ENCODE data around the gene HCAR3.
"Not testable (repeated sequence)": the region's sequence is repeated elsewhere in the genome, so short reads cannot be mapped to it uniquely, and the experiment has no call there.

Gene HCAR3

GRCh38 chr12:122684297-122684813 is 32.3 kb downstream of the HCAR3 start:
- DNase-seq, result no peak
- in situ Hi-C loops (cut with MboI; ENCODE audit: low pct_unique_long_range_greater_than_20kb, low sequenced_read_pairs), result no loop called here

DNA sequence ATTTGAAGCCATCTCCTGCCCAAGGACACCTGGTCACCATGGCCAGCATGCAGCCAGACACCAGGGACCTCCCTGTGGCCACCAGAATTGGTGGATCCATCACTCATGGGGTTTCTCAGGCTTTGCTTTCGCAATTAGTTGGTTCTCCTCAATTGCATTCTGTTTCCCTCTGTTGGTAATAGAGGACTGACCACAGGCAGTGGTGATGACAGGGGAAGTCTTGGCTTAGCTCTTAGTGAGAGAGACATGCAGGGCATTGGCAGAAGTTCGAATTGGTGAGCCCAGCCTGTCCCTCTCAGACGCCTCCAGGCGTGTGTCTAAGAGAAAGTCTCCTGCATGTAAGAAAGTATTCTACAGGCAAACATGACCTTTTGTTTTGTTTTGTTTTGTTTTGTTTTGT is 34.8 kb downstream of the HCAR3 start:
- in situ Hi-C loops (cut with MboI; ENCODE audit: low pct_unique_long_range_greater_than_20kb, low sequenced_read_pairs), result no loop called here
- DNase-seq, result peak; percentile 28

DNA sequence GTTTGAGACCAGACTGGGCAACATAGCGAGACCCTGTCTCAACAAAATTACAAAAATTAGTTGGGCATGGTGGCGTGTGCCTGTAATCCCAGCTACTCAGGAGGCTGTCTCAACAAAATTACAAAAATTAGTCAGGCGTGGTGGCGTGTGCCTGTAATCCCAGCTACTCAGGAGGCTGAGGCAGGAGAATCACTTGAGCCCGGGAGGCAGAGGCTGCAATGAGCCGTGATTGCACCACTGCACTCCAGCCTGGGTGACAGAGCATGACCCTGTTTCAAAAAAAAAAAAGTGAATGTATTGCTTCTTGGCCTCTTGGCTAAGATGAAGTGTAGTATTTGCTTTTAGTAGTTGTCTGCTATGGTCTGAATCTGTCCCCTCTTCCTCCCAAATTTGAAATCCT is 35.6 kb downstream of the HCAR3 start:
- in situ Hi-C loops (cut with MboI; ENCODE audit: low pct_unique_long_range_greater_than_20kb, low sequenced_read_pairs); DNase-seq: not testable (repeated sequence)

GRCh38 chr12:122676781-122677180 is 39.8 kb downstream of the HCAR3 start:
- in situ Hi-C loops (cut with MboI; ENCODE audit: low pct_unique_long_range_greater_than_20kb, low sequenced_read_pairs); DNase-seq: not testable (repeated sequence)

GRCh38 chr12:122676015-122676414 is 40.6 kb downstream of the HCAR3 start:
- DNase-seq; in situ Hi-C loops (cut with MboI; ENCODE audit: low pct_unique_long_range_greater_than_20kb, low sequenced_read_pairs): not testable (repeated sequence)

DNA sequence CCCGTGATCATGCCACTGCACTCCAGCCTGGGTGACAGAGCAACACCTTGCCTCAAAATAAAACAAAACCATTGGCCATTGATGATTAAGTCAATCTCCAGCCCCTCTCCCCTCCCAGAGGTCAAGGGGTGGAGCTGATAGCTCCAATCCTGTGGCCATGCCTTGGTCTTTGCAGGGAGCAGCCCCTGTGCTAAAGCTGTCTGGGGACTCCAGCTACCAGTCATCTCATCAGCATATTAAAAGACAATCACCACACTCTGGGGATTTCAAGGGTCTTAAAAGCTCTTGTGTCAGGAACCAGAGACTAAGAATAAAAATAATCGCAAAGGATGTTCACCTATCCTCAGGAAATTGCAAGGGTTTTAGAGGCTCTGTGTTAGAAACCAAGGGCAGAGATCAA is 44.1 kb downstream of the HCAR3 start:
- in situ Hi-C loops (cut with MboI; ENCODE audit: low pct_unique_long_range_greater_than_20kb, low sequenced_read_pairs), result no loop called here
- no peak for DNase-seq

DNA sequence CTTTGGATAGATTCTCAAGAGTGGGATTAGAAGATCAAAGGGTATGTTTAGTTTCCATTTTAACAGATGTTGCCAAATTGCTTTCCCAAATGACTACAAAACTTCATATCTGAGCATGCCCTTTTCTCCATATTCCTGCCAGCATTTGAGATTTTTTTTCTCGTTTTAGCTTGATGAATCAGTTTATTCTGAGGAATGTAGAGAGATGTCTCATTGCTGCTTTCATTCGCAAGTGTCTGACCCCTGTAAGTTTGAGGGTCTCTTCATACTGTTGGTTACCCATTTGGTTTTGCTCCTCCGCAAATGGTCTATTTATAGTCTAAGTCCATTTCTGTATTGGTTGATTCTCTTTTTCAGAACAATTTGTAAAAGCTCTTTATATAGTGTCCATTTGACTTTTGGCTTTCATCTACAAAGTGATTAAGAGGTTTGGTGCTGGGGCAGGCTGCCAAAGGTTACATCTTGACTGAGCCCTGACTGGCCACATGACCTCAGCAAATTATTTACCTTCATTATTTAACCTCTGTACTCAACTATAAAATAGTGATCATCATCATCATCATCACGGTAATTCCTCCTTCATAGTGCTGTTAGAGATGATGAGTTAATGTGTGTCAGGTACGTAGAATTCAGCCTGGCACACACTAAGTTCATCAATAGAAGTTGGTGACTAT is 47.1 kb downstream of the HCAR3 start:
- no peak for DNase-seq
- in situ Hi-C loops (cut with MboI; ENCODE audit: low pct_unique_long_range_greater_than_20kb, low sequenced_read_pairs), result no loop called here

- DNase-seq, result no peak
- in situ Hi-C loops (cut with MboI; ENCODE audit: low pct_unique_long_range_greater_than_20kb, low sequenced_read_pairs), result no loop called here
Measured at GRCh38 chr12:122668268-122668667, 48.3 kb downstream of the HCAR3 start.

- in situ Hi-C loops (cut with MboI; ENCODE audit: low pct_unique_long_range_greater_than_20kb, low sequenced_read_pairs), result no loop called here
Measured at GRCh38 chr12:122665759-122666158, 50.9 kb downstream of the HCAR3 start.

GRCh38 chr12:122665349-122665748 is 51.3 kb downstream of the HCAR3 start:
- in situ Hi-C loops (cut with MboI; ENCODE audit: low pct_unique_long_range_greater_than_20kb, low sequenced_read_pairs), result no loop called here
- DNase-seq, result no peak

More at GRCh38 chr12:122665759-122666158, 50.9 kb downstream of the HCAR3 start:
- no peak for DNase-seq

All from KBM-7 (cell line).